WTC11 (cell line): ENCODE data around the gene ZNF780A.
"Not testable (repeated sequence)": the region's sequence is repeated elsewhere in the genome, so short reads cannot be mapped to it uniquely, and the experiment has no call there.

ENCODE experiments used
- CTCF ChIP-seq: fragments of 200-600 bp; IDR thresholded peaks from 2 replicates; pipeline ENCODE4 v1.8.0; 2022; ENCODE audit warnings: antibody characterized with exemption
- E2F5 ChIP-seq: sonication (generic); formaldehyde crosslinking; IDR thresholded peaks from 2 replicates; pipeline ENCODE4 v1.8.1; 2022; ENCODE audit warnings: mild to moderate bottlenecking, moderate library complexity, missing genetic modification reagents
- FOXP4 ChIP-seq: sonication (generic); formaldehyde crosslinking; IDR thresholded peaks from 2 replicates; pipeline ENCODE4 v1.8.0; 2022; ENCODE audit warnings: mild to moderate bottlenecking, missing genetic modification reagents
- IRF1 ChIP-seq: sonication (generic); formaldehyde crosslinking; IDR thresholded peaks from 2 replicates; pipeline ENCODE4 v1.8.0; 2023; ENCODE audit warnings: missing genetic modification reagents
- MAX ChIP-seq: sonication (generic); formaldehyde crosslinking; IDR thresholded peaks from 2 replicates; pipeline ENCODE4 v1.8.0; 2022; ENCODE audit warnings: mild to moderate bottlenecking, missing genetic modification reagents
- NFATC4 ChIP-seq: fragments of 250-450 bp; sonication (Bioruptor Pico); IDR thresholded peaks from 2 replicates; pipeline ENCODE4 v1.9.0; 2021; ENCODE audit warnings: mild to moderate bottlenecking
- NFE2L1 ChIP-seq: sonication (generic); formaldehyde crosslinking; IDR thresholded peaks from 2 replicates; pipeline ENCODE4 v1.8.1; 2023; ENCODE audit warnings: missing genetic modification reagents
- OVOL2 ChIP-seq: fragments of 250-450 bp; sonication (Bioruptor Pico); IDR thresholded peaks from 2 replicates; pipeline ENCODE4 v1.9.0; 2021; ENCODE audit warnings: mild to moderate bottlenecking, borderline replicate concordance
- SMAD4 ChIP-seq: sonication (generic); formaldehyde crosslinking; IDR thresholded peaks from 2 replicates; pipeline ENCODE4 v1.8.0; 2022; ENCODE audit warnings: mild to moderate bottlenecking, missing genetic modification reagents
- TCF7 ChIP-seq: sonication (generic); formaldehyde crosslinking; IDR thresholded peaks from 2 replicates; pipeline ENCODE4 v1.8.0; 2022; ENCODE audit warnings: mild to moderate bottlenecking, low read depth, missing genetic modification reagents, moderate library complexity
- TEAD4 ChIP-seq: sonication (generic); formaldehyde crosslinking; IDR thresholded peaks from 2 replicates; pipeline ENCODE4 v1.8.0; 2022; ENCODE audit warnings: mild to moderate bottlenecking, missing genetic modification reagents

- TF ChIP-seq NFE2L1; SMAD4; MAX (CRISPR knock-in tag); E2F5 (CRISPR knock-in tag); CTCF; TEAD4; TCF7 (CRISPR knock-in tag); OVOL2 (CRISPR knock-in tag); FOXP4 (CRISPR knock-in tag); IRF1 (CRISPR knock-in tag); NFATC4 (CRISPR knock-in tag): not testable (repeated sequence)
Measured at GRCh38 chr19:40038047-40038446, 52.7 kb downstream of the ZNF780A start.
